DMS 273 treated with DMSO at 0.1 percent for 48 hours (cell line): ENCODE data around the gene RHBG.

ENCODE experiments used
- DNase-seq: peaks from one replicate; lab custom pipeline; 2025; lab: John Stamatoyannopoulos, UW

The RHBG gene

GRCh38 chr1:156386134-156386901 lies 17.3 kb downstream of the RHBG start:
- DNase-seq: no peak

- DNase-seq: no peak
Observed at GRCh38 chr1:156386949-156387869, 18.2 kb downstream of the RHBG start.

- DNase-seq: no peak
Observed at GRCh38 chr1:156387870-156388173, 18.8 kb downstream of the RHBG start.

GRCh38 chr1:156388174-156389137 lies 19.4 kb downstream of the RHBG start:
- DNase-seq: no peak

- DNase-seq: no peak
Observed at GRCh38 chr1:156389311-156389710, 20.3 kb downstream of the RHBG start.

GRCh38 chr1:156390469-156391365 lies 21.7 kb downstream of the RHBG start:
- DNase-seq: no peak

GRCh38 chr1:156391366-156391677 lies 22.3 kb downstream of the RHBG start:
- no peak for DNase-seq

- no peak for DNase-seq
Observed at GRCh38 chr1:156391701-156392100, 22.7 kb downstream of the RHBG start.

GRCh38 chr1:156392452-156392853 lies 23.4 kb downstream of the RHBG start:
- DNase-seq: no peak

- no peak for DNase-seq
Observed at GRCh38 chr1:156393095-156393494, 24.1 kb downstream of the RHBG start.

- no peak for DNase-seq
Observed at GRCh38 chr1:156394082-156394481, 25.1 kb downstream of the RHBG start.

GRCh38 chr1:156394835-156395461 lies 25.9 kb downstream of the RHBG start:
- DNase-seq: no peak

GRCh38 chr1:156399355-156400125 lies 30.5 kb downstream of the RHBG start:
- DNase-seq: no peak

GRCh38 chr1:156400191-156400935 lies 31.4 kb downstream of the RHBG start:
- DNase-seq: no peak

GRCh38 chr1:156401041-156401574 lies 32.1 kb downstream of the RHBG start:
- no peak for DNase-seq

GRCh38 chr1:156401681-156402081 lies 32.7 kb downstream of the RHBG start:
- no peak for DNase-seq

- no peak for DNase-seq
Observed at GRCh38 chr1:156402331-156403020, 33.5 kb downstream of the RHBG start.

- no peak for DNase-seq
Observed at GRCh38 chr1:156405670-156406069, 36.7 kb downstream of the RHBG start.
